Cerebellar nuclear complex (tissue), 1 donor: Measurements from ENCODE around the gene ESPNL.

Experiments
- DNase-seq, 2 experiments: peaks; one replicate each; lab custom pipeline; 2025; lab: John Stamatoyannopoulos, UW

ESPNL gene

GRCh38 chr2:238129166-238130010, 29.2 kb downstream of the ESPNL start:
- no peak for DNase-seq

- DNase-seq: no peak
These were observed 30.1 kb downstream of the ESPNL start for GRCh38 chr2:238130111-238130695.

GRCh38 chr2:238130696-238131628, 30.8 kb downstream of the ESPNL start:
- DNase-seq: no peak

- no peak for DNase-seq
These were observed 31.8 kb downstream of the ESPNL start for GRCh38 chr2:238131761-238132462.

- DNase-seq: no peak
These were observed 32.6 kb downstream of the ESPNL start for GRCh38 chr2:238132463-238133450.

- no peak for DNase-seq
These were observed 33.6 kb downstream of the ESPNL start for GRCh38 chr2:238133499-238134392.

GRCh38 chr2:238134393-238134785, 34.2 kb downstream of the ESPNL start:
- no peak for DNase-seq

- no peak for DNase-seq
These were observed 35.5 kb downstream of the ESPNL start for GRCh38 chr2:238135601-238136150.

- no peak for DNase-seq
These were observed 36.8 kb downstream of the ESPNL start for GRCh38 chr2:238136820-238137537.

- no peak for DNase-seq
These were observed 37.7 kb downstream of the ESPNL start for GRCh38 chr2:238137885-238138284.

- DNase-seq: no peak
These were observed 38.4 kb downstream of the ESPNL start, which contains the start of gene KLHL30 for GRCh38 chr2:238138331-238139195. TSS of gene KLHL30 (plus strand) at chr2:238138668. CDS start at chr2:238140755, 2,087 bp downstream.

- no peak for DNase-seq
These were observed 39.3 kb downstream of the ESPNL start for GRCh38 chr2:238139196-238140039.

GRCh38 chr2:238140040-238140439, 39.9 kb downstream of the ESPNL start:
- no peak for DNase-seq

GRCh38 chr2:238140721-238141540, 40.8 kb downstream of the ESPNL start:
- DNase-seq: no peak

- no peak for DNase-seq
These were observed 41.6 kb downstream of the ESPNL start for GRCh38 chr2:238141541-238142318.
